Activated CD4-positive, alpha-beta T cell treated with anti-CD3 and anti-CD28 coated beads, Interleukin-2, amount 10 ng/mL, durations not matched to agents 7 days and 5 days (primary cell): ENCODE data around the gene ARNT2. TPM values are rescaled to one million over a fixed set of nuclear protein-coding genes. Genes with fewer than 3 reads are reported as not detected.

Experiments
- CTCF ChIA-PET: fragments of 350-600 bp; sonication (Branson Sonifier 250); formaldehyde crosslinking; loops from one replicate; lab custom pipeline; 2021; ENCODE audit warnings: antibody characterized with exemption; lab: Charles Lee
- POLR2A ChIA-PET: fragments of 350-600 bp; sonication (Branson Sonifier 250); formaldehyde crosslinking; loops from one replicate; lab custom pipeline; 2021; ENCODE audit warnings: antibody characterized with exemption; lab: Charles Lee
- DNase-seq: peaks from one replicate; pipeline ENCODE4 v3.0.0-alpha.2; 2020
- H3K27ac Mint-ChIP-seq: one replicate; pipeline ENCODE4 v1.8.0; 2021; ENCODE audit warnings: mild to moderate bottlenecking, moderate library complexity, mixed read lengths
- H3K27me3 Mint-ChIP-seq: one replicate; pipeline ENCODE4 v1.8.0; 2021; ENCODE audit warnings: mixed read lengths
- H3K36me3 Mint-ChIP-seq: one replicate; pipeline ENCODE4 v1.8.0; 2021; ENCODE audit warnings: low read depth, mixed read lengths
- H3K4me1 Mint-ChIP-seq: one replicate; pipeline ENCODE4 v1.8.0; 2021; ENCODE audit warnings: mixed read lengths
- H3K4me3 Mint-ChIP-seq: one replicate; pipeline ENCODE4 v1.8.0; 2021; ENCODE audit warnings: mild to moderate bottlenecking, moderate library complexity, mixed read lengths
- H3K9me3 Mint-ChIP-seq: one replicate; pipeline ENCODE4 v1.8.0; 2021; ENCODE audit warnings: mixed read lengths
- total RNA-seq, 2 experiments: library from RNA; stranded (reverse); gene quantifications; one replicate each; pipeline ENCODE4 v1.2.3, GENCODE V29; 2021

Gene ARNT2
- total RNA-seq, 2 experiments from 2014 or later: not detected

GRCh38 chr15:80604583-80605575 is 200.7 kb downstream of the ARNT2 start:
- ChIA-PET CTCF (interaction anchor here (0.6 to 1.3 kb wide), 2 partner anchors 15 to 95 kb away, joined by 3 read pairs; no protein-coding TSS in a partner anchor), POLR2A (no interaction called here)
- no peaks in the 10 kb centered on the region for H3K9me3 Mint-ChIP-seq
- H3K27ac Mint-ChIP-seq: no peak overlapping the region
- no peaks in the 10 kb centered on the region for H3K4me1 Mint-ChIP-seq
- no peak overlapping the region for H3K4me3 Mint-ChIP-seq
- H3K27me3 Mint-ChIP-seq: peaks cover 9% of the 10 kb centered on the region
- no peaks in the 10 kb centered on the region for H3K36me3 Mint-ChIP-seq
- no peak for DNase-seq

GRCh38 chr15:80605591-80606150 is 201.5 kb downstream of the ARNT2 start:
- Mint-ChIP-seq H3K4me3 (no peak overlapping the region), H3K27ac (no peak overlapping the region), H3K36me3 (no peaks in the 10 kb centered on the region), H3K9me3 (no peaks in the 10 kb centered on the region), H3K27me3 (peaks cover 6% of the 10 kb centered on the region), H3K4me1 (no peaks in the 10 kb centered on the region)
- ChIA-PET CTCF (interaction anchor here (1.3 kb wide), 1 partner anchor 14 kb away, joined by 3 read pairs; no protein-coding TSS in a partner anchor), POLR2A (no interaction called here)
- DNase-seq: no peak

DNA sequence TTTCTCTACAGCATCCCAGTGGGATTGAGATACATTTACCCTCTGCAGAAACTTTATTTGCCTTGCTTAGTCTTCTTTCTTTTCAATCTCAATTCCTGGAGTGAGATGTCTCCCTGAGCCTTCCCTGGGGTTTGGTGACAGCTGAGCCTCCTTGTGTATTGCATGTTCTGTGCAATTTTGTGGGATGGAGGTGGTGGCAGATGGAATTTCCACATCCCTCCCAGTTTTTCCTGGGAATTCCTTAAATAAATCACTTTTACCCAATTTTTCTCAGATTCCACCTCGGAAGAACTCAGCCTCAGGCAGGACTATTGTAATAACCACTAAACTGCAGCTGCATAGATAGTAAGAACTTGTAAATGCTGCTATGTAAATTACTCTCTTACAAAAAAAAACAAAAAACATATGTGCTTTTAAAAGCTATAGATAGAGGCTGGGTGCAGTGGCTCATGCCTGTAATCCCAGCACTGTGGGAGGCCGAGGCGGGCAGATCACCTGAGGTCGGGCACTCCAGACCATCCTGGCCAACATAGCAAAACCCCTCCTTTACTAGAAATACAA is 202.4 kb downstream of the ARNT2 start:
- DNase-seq: no peak
- H3K4me3 Mint-ChIP-seq: no peak overlapping the region
- no peaks in the 10 kb centered on the region for H3K9me3 Mint-ChIP-seq
- H3K27me3 Mint-ChIP-seq: peaks cover 3% of the 10 kb centered on the region
- ChIA-PET POLR2A (no interaction called here), CTCF (no interaction called here)
- no peaks in the 10 kb centered on the region for H3K36me3 Mint-ChIP-seq
- no peak overlapping the region for H3K27ac Mint-ChIP-seq
- no peaks in the 10 kb centered on the region for H3K4me1 Mint-ChIP-seq

DNA sequence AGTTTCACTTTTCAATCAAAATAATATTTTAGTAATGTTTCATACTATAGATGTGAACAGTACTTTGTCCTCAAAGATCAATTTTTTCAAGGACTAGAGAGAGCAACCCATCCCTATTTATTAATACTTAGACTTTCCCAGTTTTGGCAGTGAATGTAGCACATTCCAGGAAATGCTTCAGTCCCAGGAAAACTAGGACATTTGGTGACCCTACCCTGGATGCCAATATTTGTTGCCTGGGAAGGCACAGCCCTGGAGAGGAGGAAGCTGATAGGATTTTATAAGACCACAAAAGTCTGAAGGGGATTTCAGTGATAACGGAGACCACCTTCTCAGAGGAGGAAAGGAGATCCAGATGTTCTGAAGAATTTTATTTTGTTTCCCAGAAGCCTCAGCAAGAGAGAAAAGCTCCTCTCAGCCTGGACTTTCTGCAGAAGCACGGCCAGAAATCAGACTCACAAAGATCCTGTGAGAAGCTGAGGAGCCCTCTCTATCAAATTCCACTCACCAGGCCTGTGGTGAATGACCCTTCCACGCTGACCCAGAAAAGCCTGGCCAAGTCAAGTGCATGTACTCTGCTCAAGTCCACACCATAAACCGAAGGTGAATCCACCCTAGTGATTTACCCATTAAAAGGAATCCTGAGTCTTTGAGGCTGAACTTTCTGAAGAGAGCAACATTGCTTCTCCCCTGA is 203.3 kb downstream of the ARNT2 start:
- POLR2A ChIA-PET: no interaction called here
- Mint-ChIP-seq H3K9me3 (no peaks in the 10 kb centered on the region), H3K4me3 (no peak overlapping the region), H3K36me3 (no peaks in the 10 kb centered on the region), H3K27ac (no peak overlapping the region), H3K27me3 (peaks cover 3% of the 10 kb centered on the region), H3K4me1 (no peaks in the 10 kb centered on the region)
- CTCF ChIA-PET: no interaction called here
- DNase-seq: no peak

- no peaks in the 10 kb centered on the region for H3K9me3 Mint-ChIP-seq
- no peaks in the 10 kb centered on the region for H3K36me3 Mint-ChIP-seq
- H3K4me1 Mint-ChIP-seq: no peaks in the 10 kb centered on the region
- H3K4me3 Mint-ChIP-seq: no peak overlapping the region
- H3K27ac Mint-ChIP-seq: no peak overlapping the region
- no peak for DNase-seq
- CTCF ChIA-PET: no interaction called here
- H3K27me3 Mint-ChIP-seq: peaks cover 3% of the 10 kb centered on the region
- POLR2A ChIA-PET: no interaction called here
Observed at GRCh38 chr15:80608688-80609087, 204.5 kb downstream of the ARNT2 start.

DNA sequence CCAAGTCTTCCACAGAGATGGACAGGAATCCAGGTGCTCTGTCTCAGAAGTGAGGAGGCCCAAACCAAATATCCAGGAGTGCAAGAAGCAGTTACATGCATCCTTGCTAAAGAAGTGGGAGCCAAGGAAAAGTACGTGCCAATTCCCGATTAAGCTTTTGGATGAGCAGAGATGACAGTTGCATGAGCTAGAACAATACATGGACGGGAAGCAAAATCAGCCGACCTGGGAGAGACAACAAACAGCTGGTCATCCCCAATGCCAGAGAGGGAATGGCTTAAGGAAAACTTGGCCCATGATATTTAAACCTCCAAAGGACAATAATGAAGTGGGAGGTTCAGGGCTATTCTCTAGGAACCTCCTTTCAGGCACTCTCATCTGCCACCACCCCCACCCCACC is 204.9 kb downstream of the ARNT2 start:
- Mint-ChIP-seq H3K27ac (no peak overlapping the region), H3K27me3 (peaks cover 3% of the 10 kb centered on the region), H3K36me3 (no peaks in the 10 kb centered on the region), H3K4me1 (no peaks in the 10 kb centered on the region), H3K4me3 (no peak overlapping the region), H3K9me3 (no peaks in the 10 kb centered on the region)
- POLR2A ChIA-PET: no interaction called here
- no peak for DNase-seq
- CTCF ChIA-PET: no interaction called here

- Mint-ChIP-seq H3K36me3 (no peaks in the 10 kb centered on the region), H3K27ac (no peak overlapping the region), H3K4me1 (no peaks in the 10 kb centered on the region), H3K9me3 (no peaks in the 10 kb centered on the region), H3K4me3 (no peak overlapping the region), H3K27me3 (peaks cover 3% of the 10 kb centered on the region)
- POLR2A ChIA-PET: no interaction called here
- DNase-seq: no peak
- CTCF ChIA-PET: no interaction called here
Observed at GRCh38 chr15:80609512-80609946, 205.3 kb downstream of the ARNT2 start.

GRCh38 chr15:80611543-80612080 is 207.4 kb downstream of the ARNT2 start:
- no peaks in the 10 kb centered on the region for H3K9me3 Mint-ChIP-seq
- H3K27ac Mint-ChIP-seq: no peak overlapping the region
- H3K4me3 Mint-ChIP-seq: no peak overlapping the region
- no peaks in the 10 kb centered on the region for H3K4me1 Mint-ChIP-seq
- no peaks in the 10 kb centered on the region for H3K36me3 Mint-ChIP-seq
- CTCF ChIA-PET: interaction anchor here (0.6 kb wide), 1 partner anchor 149 kb away, joined by 4 read pairs; no protein-coding TSS in a partner anchor
- H3K27me3 Mint-ChIP-seq: peaks cover 3% of the 10 kb centered on the region
- no peak for DNase-seq
- POLR2A ChIA-PET: no interaction called here

GRCh38 chr15:80612118-80612823 is 208.1 kb downstream of the ARNT2 start:
- ChIA-PET CTCF (no interaction called here), POLR2A (no interaction called here)
- no peaks in the 10 kb centered on the region for H3K36me3 Mint-ChIP-seq
- H3K9me3 Mint-ChIP-seq: no peaks in the 10 kb centered on the region
- no peak overlapping the region for H3K27ac Mint-ChIP-seq
- H3K4me3 Mint-ChIP-seq: no peak overlapping the region
- no peaks in the 10 kb centered on the region for H3K4me1 Mint-ChIP-seq
- H3K27me3 Mint-ChIP-seq: peaks cover 3% of the 10 kb centered on the region
- DNase-seq: no peak

DNA sequence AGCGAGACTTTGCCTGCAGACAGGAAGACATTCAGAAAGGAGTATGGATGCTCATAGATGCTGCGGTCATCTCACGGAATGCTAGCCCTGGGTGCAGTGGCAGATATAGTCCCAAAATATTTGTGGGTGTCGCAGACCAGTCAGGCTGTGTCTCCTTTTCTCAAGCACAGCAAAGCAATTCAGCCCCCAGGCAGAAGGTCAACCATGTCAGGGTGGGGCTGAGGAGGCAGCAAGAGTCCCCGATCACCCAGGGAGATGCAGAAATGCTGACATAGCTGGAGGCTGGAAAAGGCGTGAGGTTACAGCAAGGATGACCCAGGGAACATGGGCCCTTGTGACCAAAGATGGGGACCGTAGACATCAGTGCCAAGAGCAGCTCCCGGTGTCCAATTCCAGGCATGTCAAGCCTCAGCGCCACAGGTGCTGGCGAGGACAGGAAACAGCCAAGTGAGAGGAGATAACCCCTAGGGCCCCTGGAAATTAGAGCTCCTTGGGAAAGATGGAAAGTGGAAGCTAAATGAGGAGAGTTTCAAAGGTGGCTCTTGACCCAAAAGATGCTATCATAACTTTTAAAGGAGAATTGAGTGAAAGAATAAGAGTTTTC is 209.7 kb downstream of the ARNT2 start:
- H3K27ac Mint-ChIP-seq: no peak overlapping the region
- H3K27me3 Mint-ChIP-seq: peaks cover 10% of the 10 kb centered on the region
- CTCF ChIA-PET: no interaction called here

GRCh38 chr15:80614711-80615360 is 210.7 kb downstream of the ARNT2 start:
- no peaks in the 10 kb centered on the region for H3K36me3 Mint-ChIP-seq
- no peaks in the 10 kb centered on the region for H3K9me3 Mint-ChIP-seq
- CTCF ChIA-PET: no interaction called here
- POLR2A ChIA-PET: no interaction called here
- H3K27ac Mint-ChIP-seq: no peak overlapping the region
- peaks cover 14% of the 10 kb centered on the region for H3K27me3 Mint-ChIP-seq
- no peaks in the 10 kb centered on the region for H3K4me1 Mint-ChIP-seq
- H3K4me3 Mint-ChIP-seq: no peak overlapping the region
- no peak for DNase-seq

More for the DNA sequence above, 209.7 kb downstream of the ARNT2 start:
- Mint-ChIP-seq H3K36me3 (no peaks in the 10 kb centered on the region), H3K9me3 (no peaks in the 10 kb centered on the region), H3K4me1 (no peaks in the 10 kb centered on the region), H3K4me3 (no peak overlapping the region)
- DNase-seq: no peak
- POLR2A ChIA-PET: no interaction called here
